DND-41 (cell line): ENCODE measurements around the gene PTPRE.

Experiments
- ATAC-seq: fragments of 200-7000 bp; cut with Tn5 transposase; 3 replicates; pipeline ENCODE4 v1.9.1; 2021; ENCODE audit warnings: low read depth; ENCODE audit not compliant: insufficient read depth
- DNase-seq: peaks from one replicate; pipeline ENCODE4 v3.0.0-alpha.2; 2020
- H2AFZ ChIP-seq: 2 replicates; pipeline ENCODE4 v1.6.0; 2012; ENCODE audit warnings: low read depth, low read length
- H3K27ac ChIP-seq: 2 replicates; pipeline ENCODE4 v1.5.1; 2012; ENCODE audit warnings: low read length, inconsistent platforms
- H3K27me3 ChIP-seq: fragments of 200-600 bp; sonication (generic); 2 replicates; pipeline ENCODE4 v1.6.0; 2012; ENCODE audit warnings: low read length, mild to moderate bottlenecking, inconsistent platforms; ENCODE audit not compliant: insufficient read depth, poor library complexity
- H3K36me3 ChIP-seq: 2 replicates; pipeline ENCODE4 v1.5.1; 2012; ENCODE audit warnings: low read length, inconsistent platforms; ENCODE audit not compliant: insufficient read depth
- H3K4me1 ChIP-seq: 2 replicates; pipeline ENCODE4 v1.5.1; 2012; ENCODE audit warnings: mild to moderate bottlenecking, low read length; ENCODE audit not compliant: insufficient read depth
- H3K4me2 ChIP-seq: 2 replicates; pipeline ENCODE4 v1.6.0; 2012; ENCODE audit warnings: mild to moderate bottlenecking, moderate library complexity, low read length, inconsistent platforms; ENCODE audit not compliant: insufficient read depth
- H3K4me3 ChIP-seq, 2 experiments: fragments of 200-600 bp in 1 of 2; shearing (Covaris generic) in 1 of 2; 2 replicates each; pipeline ENCODE4 v1.5.1; 2012 to 2016; ENCODE audit warnings: inconsistent platforms in 2 of 2, low read length in 2 of 2, mild to moderate bottlenecking in 2 of 2, low read depth in 1 of 2, moderate library complexity in 1 of 2
- H3K79me2 ChIP-seq: 2 replicates; pipeline ENCODE4 v1.6.0; 2012; ENCODE audit warnings: low read length, inconsistent platforms; ENCODE audit not compliant: insufficient read depth
- H3K9ac ChIP-seq: 2 replicates; pipeline ENCODE4 v1.6.0; 2012; ENCODE audit warnings: low read depth, mild to moderate bottlenecking, inconsistent platforms, low read length, moderate library complexity
- H3K9me3 ChIP-seq: 2 replicates; pipeline ENCODE4 v1.5.1; 2012; ENCODE audit warnings: low read length, moderate library complexity, mild to moderate bottlenecking, inconsistent platforms; ENCODE audit not compliant: insufficient read depth, severe bottlenecking
- H4K20me1 ChIP-seq: 2 replicates; pipeline ENCODE4 v1.6.0; 2012; ENCODE audit warnings: low read length; ENCODE audit not compliant: insufficient read depth
- CTCF ChIP-seq: IDR thresholded peaks from 2 replicates; pipeline ENCODE4 v1.5.1; 2012; ENCODE audit warnings: borderline replicate concordance, low read length, moderate library complexity, mild to moderate bottlenecking; ENCODE audit not compliant: poor library complexity, severe bottlenecking; ENCODE audit errors: extremely low read depth
- EZH2 ChIP-seq: IDR thresholded peaks from 3 replicates; pipeline ENCODE4 v1.6.1; 2012; ENCODE audit warnings: borderline replicate concordance, low read depth, mild to moderate bottlenecking, moderate library complexity, low read length, inconsistent platforms; ENCODE audit not compliant: severe bottlenecking

The PTPRE gene

GRCh38 chr10:127937915-127938463, 31.1 kb downstream of the PTPRE start:
- DNase-seq (no peak), ATAC-seq (no peak)
- no peaks in the 10 kb centered on the region for H3K36me3 ChIP-seq
- no peak overlapping the region for H3K4me2 ChIP-seq
- H3K27ac ChIP-seq, result no peak overlapping the region
- H3K9ac ChIP-seq, result no peak overlapping the region
- H4K20me1 ChIP-seq, result no peaks in the 10 kb centered on the region; the same call in 1 of the 2 replicates
- H3K79me2 ChIP-seq, result no peaks in the 10 kb centered on the region
- no peak overlapping the region for H2AFZ ChIP-seq
- no peaks in the 10 kb centered on the region for H3K4me1 ChIP-seq
- no peak overlapping the region for H3K4me3 ChIP-seq
- H3K9me3 ChIP-seq, result no peaks in the 10 kb centered on the region
- TF ChIP-seq CTCF (no peak), EZH2 (no peak)
- peaks cover 9% of the 10 kb centered on the region for H3K27me3 ChIP-seq

GRCh38 chr10:127939786-127940330, 33.0 kb downstream of the PTPRE start:
- Histone ChIP-seq H3K27ac (no peak overlapping the region), H3K36me3 (no peaks in the 10 kb centered on the region), H3K9me3 (no peaks in the 10 kb centered on the region), H2AFZ (no peak overlapping the region), H4K20me1 (no peaks in the 10 kb centered on the region; the same call in 1 of the 2 replicates), H3K27me3 (peaks cover 9% of the 10 kb centered on the region), H3K4me2 (no peak overlapping the region), H3K9ac (no peak overlapping the region), H3K4me3 (no peak overlapping the region), H3K79me2 (no peaks in the 10 kb centered on the region), H3K4me1 (no peaks in the 10 kb centered on the region)
- DNase-seq (no peak), ATAC-seq (no peak)
- TF ChIP-seq CTCF (no peak), EZH2 (no peak)

GRCh38 chr10:127940866-127941640, 34.1 kb downstream of the PTPRE start:
- DNase-seq (no peak), ATAC-seq (no peak)
- peaks cover 11% of the 10 kb centered on the region for H3K4me1 ChIP-seq
- no peak overlapping the region for H3K4me3 ChIP-seq
- no peaks in the 10 kb centered on the region for H4K20me1 ChIP-seq
- no peak overlapping the region for H3K4me2 ChIP-seq
- H3K27me3 ChIP-seq, result peaks cover 9% of the 10 kb centered on the region
- H3K79me2 ChIP-seq, result no peaks in the 10 kb centered on the region
- no peak overlapping the region for H2AFZ ChIP-seq
- no peaks in the 10 kb centered on the region for H3K9me3 ChIP-seq
- no peaks in the 10 kb centered on the region for H3K36me3 ChIP-seq
- H3K27ac ChIP-seq, result no peak overlapping the region
- H3K9ac ChIP-seq, result no peak overlapping the region
- TF ChIP-seq CTCF (no peak), EZH2 (no peak)
